ENCODE data around the gene IL21R.

The IL21R gene

DNA sequence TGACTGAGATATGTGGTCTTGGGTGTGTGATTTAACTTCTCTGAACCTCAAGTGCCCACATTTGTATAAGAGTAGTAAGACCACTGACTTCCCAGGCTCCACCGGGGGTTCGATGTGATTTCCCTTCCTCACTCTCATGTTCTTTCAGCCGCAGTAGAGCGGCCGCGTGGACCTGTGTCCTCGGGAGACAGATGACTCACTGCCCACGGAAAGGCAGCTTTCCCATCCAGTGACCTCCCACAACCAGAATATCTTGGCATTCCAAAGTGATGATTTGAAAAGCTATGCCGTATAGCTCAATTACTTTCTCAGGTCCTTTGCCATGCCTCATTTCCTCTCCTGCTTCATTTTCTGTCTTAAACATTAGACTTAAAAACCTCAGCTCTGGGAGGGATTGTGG, 73.6 kb downstream of the IL21R start:
- Histone ChIP-seq H3K27ac (no peak overlapping the region), H3K4me3 (no peak overlapping the region)
- TF ChIP-seq, protein P1, sequence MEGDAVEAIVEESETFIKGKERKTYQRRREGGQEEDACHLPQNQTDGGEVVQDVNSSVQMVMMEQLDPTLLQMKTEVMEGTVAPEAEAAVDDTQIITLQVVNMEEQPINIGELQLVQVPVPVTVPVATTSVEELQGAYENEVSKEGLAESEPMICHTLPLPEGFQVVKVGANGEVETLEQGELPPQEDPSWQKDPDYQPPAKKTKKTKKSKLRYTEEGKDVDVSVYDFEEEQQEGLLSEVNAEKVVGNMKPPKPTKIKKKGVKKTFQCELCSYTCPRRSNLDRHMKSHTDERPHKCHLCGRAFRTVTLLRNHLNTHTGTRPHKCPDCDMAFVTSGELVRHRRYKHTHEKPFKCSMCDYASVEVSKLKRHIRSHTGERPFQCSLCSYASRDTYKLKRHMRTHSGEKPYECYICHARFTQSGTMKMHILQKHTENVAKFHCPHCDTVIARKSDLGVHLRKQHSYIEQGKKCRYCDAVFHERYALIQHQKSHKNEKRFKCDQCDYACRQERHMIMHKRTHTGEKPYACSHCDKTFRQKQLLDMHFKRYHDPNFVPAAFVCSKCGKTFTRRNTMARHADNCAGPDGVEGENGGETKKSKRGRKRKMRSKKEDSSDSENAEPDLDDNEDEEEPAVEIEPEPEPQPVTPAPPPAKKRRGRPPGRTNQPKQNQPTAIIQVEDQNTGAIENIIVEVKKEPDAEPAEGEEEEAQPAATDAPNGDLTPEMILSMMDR (IDR thresholded peaks at IDR 0.05): no peak
- no peak for DNase-seq (ENCODE audit: low spot score)

DNA sequence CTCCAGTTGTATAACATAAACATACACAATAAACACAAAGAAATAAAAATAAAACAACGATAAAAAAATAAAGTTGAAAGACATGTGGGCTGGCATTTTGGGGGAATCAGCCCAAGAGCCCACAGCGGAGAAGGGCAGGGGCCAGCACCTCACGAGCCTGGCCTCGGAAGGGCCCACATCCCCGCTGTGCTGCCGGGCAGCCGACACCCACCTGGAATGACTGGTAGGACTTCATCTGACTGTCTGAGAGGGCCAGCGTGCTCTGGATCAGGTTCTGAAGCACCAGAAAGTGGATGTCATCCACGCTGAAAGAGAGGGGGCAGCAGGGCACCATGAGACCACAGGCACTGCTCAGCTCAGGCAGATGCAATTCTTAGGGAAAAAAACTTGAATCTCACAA, 74.3 kb downstream of the IL21R start:
- H3K4me3 ChIP-seq: no peak overlapping the region
- TF ChIP-seq, protein P1 (IDR thresholded peaks at IDR 0.05): no peak
- no peak overlapping the region for H3K27ac ChIP-seq
- no peak for DNase-seq (ENCODE audit: low spot score)

DNA sequence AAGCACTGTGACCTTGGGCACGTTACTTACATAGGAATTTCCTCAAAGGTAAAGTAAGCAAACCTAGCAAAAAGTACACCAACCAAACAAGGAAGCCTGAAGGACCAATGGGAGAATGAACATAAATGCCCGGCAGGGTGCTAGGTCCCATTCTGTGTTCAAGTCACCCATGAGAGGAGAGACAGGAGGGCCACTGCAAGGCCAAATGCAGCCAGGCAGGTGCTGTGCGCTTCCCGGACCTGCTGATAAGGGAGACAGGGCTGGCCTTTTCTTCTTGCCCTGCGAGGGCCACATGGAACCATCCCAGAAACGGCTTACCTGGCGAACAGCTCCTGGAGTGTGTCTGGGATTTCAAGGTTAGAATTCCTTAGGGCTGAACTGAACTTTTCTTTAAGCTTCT, 78.8 kb downstream of the IL21R start:
- DNase-seq (ENCODE audit: low spot score): no peak
- TF ChIP-seq, protein P1 (IDR thresholded peaks at IDR 0.05): no peak
- Histone ChIP-seq H3K4me3 (no peak overlapping the region), H3K27ac (no peak overlapping the region)

DNA sequence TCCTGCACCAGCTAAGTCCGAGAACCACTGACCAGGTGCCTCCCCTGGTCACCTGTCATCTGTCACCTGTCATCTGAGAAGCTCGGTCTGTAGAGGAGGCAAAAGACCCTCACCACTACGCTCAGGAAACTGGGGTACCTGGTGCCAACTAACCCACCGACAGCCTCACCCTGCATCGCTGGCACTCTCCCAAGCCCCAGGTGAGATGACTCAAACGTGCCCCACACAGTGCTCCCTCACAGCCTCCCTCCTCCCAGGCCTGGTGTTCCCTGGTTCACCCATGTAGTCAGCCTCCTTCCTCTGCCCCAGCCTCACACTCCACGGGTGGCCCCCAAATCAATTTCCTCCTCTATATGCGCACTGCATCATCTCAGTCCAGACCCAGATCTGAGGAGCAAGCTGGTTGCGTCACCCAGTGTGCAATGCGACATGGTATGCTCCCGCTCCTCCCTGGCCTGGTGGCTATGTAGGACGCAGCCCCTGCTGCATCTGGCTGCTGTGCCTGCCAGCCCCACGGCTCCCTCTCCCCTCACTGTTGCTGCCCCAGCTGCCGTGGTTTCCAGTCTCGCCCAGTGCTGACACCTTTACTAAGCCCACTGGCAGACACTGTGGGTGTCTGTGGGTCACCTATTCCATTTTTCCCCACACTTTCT, 79.4 kb downstream of the IL21R start:
- no peak for DNase-seq (ENCODE audit: low spot score)
- TF ChIP-seq, protein P1 (IDR thresholded peaks at IDR 0.05): no peak
- H3K4me3 ChIP-seq: no peak overlapping the region
- no peak overlapping the region for H3K27ac ChIP-seq

DNA sequence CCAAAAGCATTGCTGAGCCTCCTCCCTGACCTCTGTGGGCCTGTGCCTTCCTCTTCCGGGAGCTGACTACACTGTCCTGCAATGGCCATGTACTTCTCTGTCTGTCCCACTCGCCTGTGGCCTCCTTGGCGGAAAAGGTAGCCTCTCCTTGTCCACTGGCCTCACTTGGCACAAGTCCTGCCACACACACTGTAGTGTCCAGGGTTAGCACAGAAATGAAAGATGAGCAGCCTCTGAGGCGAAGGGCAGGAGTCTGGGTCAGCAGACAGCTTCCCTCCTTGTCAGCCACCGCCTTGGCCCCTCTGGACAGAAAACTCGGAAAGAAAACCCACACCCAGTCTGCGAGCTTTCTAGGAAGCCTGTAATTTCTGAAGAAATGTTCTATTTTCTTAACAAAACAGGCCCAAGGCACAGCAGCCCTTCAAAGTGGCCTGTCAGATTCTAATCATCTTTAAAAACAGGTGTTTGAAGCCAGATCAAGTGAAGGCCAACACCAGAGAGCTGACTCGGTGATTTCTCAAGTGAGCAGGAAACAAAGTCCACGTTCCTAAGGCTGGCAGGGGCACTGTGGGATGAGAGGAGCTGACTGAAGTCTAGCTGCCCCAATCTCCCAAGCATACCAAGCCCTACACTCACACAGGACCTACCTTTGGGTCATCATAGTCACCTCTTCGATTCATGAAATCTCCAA, 80.6 kb downstream of the IL21R start:
- Histone ChIP-seq H3K4me3 (no peak overlapping the region), H3K27ac (no peak overlapping the region)
- DNase-seq (ENCODE audit: low spot score): no peak
- TF ChIP-seq, protein P1 (IDR thresholded peaks at IDR 0.05): no peak

DNA sequence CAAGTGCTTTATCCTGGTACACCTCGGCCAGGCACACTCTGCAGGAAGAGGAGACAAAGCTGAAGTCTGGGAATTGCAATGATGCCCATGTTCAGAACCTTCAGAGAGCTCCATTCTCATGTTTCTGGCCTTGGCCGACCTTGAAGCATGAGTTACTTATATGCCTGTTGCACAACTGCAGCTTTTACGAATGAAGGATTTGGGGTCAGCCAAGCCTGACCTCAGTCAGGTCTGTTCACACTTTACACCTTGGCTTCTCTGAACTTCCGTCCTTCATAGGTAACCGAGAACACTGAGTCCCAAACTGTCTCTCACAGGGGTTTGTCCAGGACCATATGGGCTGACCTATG, 81.1 kb downstream of the IL21R start:
- Histone ChIP-seq H3K27ac (no peak overlapping the region), H3K4me3 (no peak overlapping the region)
- DNase-seq (ENCODE audit: low spot score): no peak
- TF ChIP-seq, protein P1 (IDR thresholded peaks at IDR 0.05): no peak

DNA sequence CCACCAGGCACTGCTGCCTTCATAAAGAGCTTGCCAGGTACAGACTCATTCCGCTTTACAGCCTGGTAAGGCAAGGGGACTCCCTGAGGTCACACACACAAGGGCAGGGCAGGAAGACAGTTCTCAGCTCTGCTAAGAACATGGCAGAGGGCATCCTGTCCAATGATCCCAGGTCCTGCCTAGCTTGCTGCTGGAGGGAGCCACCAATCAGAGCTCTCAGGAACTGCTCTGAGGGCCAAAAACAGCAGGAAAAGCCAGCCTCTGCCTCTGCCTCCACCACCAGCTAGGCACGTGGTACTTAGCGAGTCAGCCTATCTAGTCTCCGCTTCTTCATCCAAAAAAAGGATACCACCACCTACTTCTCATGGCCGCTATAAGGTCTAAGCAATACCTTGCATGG, 81.7 kb downstream of the IL21R start:
- DNase-seq (ENCODE audit: low spot score): no peak
- Histone ChIP-seq H3K27ac (no peak overlapping the region), H3K4me3 (no peak overlapping the region)
- TF ChIP-seq, protein P1 (IDR thresholded peaks at IDR 0.05): no peak
